Measurements from ENCODE around the gene RANGAP1.

RANGAP1 gene

DNA sequence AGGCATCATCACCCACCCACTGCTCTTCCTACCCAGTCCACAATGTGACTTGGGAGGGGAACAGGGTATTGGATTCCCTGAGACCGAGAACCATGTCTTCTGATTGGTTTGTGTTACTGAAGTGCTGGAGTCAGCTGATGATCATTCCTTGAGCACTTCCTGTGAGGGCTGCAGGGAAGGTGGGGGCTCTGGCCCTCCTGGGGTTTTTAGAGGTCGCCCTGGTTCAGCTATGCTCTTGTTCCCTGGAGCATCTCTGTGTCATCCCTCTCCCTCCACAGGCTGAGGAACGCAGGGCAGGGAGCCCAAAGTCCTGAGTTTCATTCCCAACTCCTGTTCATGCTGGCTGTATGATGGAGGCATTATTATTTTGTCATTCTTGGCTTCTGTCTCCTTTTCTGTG lies 22.1 kb upstream of the RANGAP1 start:
- TF ChIP-seq, protein P1, sequence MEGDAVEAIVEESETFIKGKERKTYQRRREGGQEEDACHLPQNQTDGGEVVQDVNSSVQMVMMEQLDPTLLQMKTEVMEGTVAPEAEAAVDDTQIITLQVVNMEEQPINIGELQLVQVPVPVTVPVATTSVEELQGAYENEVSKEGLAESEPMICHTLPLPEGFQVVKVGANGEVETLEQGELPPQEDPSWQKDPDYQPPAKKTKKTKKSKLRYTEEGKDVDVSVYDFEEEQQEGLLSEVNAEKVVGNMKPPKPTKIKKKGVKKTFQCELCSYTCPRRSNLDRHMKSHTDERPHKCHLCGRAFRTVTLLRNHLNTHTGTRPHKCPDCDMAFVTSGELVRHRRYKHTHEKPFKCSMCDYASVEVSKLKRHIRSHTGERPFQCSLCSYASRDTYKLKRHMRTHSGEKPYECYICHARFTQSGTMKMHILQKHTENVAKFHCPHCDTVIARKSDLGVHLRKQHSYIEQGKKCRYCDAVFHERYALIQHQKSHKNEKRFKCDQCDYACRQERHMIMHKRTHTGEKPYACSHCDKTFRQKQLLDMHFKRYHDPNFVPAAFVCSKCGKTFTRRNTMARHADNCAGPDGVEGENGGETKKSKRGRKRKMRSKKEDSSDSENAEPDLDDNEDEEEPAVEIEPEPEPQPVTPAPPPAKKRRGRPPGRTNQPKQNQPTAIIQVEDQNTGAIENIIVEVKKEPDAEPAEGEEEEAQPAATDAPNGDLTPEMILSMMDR (IDR thresholded peaks at IDR 0.05), result no peak

DNA sequence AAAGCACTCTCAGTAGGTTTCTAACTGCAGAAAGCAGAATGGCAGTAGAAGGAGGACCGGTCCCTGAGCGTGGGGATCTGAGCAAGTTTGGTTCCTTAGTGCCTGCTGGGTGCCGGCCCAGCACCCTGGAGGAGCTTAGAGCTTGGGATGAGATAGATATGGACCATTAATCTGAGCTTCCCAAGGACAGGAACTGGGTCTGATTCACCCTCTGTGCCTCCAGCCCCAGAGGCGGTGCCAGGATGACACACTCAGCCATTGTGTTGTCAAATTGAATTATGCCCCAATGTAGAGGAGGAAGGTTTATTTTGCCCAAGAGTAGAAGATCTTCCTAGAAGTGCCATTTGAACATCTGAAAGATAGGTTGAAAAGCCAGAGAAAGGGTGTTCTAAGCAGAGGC lies 19.7 kb upstream of the RANGAP1 start:
- TF ChIP-seq, protein P1 (IDR thresholded peaks at IDR 0.05), result no peak

DNA sequence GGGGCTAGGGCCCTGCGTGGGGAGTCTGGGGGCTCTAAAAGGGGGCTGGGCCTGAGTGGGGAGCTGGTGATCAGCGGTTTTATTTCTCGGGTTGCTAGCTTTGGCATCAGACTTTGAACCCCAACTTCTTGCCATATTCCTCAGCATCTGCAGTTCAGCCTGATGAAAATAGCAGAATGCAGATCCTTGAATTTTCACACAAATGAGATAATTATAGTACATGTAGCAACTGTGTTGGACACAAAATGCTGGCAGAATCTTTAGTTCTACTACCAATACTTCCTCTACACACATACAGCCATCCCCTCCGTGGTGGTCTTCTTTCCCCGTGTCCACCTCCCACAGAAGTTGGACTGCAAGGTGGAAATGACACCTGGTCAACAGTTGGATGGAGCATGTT lies 16.8 kb upstream of the RANGAP1 start:
- TF ChIP-seq, protein P1 (IDR thresholded peaks at IDR 0.05), result no peak

DNA sequence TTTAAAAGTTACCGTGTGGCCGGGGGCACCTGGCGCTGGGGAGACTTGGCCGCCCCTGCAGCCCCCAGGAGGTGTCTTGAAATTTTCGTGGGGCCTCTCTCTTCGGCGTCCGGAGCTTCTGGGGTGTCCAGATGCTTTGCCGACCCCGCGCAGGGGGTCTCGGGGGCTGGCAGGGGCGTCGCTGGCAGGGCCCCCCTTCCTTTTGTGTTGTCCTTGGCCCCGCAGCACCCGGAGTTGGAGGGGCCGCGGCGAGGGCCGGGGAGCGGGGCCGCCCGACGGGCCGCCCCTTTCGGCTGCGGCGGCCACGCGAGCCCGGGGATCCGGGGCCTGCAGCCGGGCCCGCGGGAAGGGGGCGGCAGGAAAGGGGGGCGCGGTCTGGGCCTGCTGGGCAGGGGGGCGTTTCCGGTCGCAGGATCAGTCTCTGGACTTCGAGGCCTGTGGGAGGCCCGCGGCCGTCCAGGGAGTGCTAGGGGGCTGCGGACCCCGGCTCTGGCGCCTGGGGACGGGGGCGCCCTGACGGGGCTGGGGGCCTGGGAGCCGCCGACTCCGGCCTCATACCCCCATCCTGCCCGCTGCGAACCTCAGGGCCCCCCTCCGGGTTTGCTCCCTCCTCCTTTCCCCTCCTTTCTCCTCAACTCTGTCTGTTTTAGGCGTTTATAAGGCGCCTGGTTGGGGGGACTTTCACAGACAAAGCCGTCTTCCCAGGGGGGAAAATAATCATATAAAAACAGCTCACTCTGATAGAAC lies 16.2 kb upstream of the RANGAP1 start:
- TF ChIP-seq, protein P1 (IDR thresholded peaks at IDR 0.05), result no peak

DNA sequence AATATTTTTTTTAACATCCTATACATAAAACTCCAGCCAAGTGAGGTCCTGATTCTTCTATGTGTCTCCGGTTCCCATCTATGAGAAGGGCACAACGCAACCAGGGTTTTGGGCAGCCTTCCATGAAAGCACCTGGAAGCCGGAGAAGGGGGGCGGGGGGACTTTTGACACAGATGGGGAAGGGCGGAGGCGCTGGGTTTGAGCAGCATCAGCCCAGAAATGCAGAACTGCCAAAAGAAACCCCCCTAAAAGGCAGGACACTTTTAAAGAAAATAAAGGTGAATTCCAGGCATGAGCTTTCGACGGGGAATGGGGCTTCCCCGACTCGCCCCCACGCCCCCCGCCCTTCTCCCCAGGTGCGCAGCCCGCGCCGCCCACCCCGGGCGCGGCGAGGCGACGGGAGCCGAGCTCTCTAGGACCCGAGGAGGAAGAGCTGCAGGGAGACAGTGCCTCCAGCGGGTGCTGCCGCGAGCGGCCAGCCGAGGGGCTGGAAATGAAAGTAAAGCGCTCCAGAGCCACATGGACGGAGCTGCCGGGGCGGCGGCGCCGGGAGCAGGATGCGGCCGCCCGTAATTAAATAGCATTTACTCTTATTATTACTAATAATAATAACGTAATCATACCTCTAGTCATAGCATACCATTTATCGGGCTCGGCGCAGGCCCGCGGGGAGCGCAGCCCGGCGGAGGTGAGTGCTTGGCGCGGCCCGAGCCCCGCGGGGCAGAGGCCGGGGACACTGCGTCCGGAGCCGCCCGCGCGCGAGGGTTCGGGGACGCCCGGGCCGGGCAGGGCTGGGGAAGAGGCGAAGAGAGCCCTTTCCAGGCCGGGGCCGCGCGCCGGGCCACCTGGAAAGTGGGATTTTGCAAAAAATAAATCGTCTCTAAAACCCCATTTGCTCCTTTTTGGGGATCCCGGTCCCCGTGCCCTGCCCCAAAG lies 15.4 kb upstream of the RANGAP1 start, which contains the start of gene ZC3H7B:
Gene ZC3H7B (plus strand): TSS at position 441 of the 936 bp plus-strand sequence. CDS start 19,136 bp downstream, outside the sequence.
- TF ChIP-seq, protein P1 (IDR thresholded peaks at IDR 0.05), result peak; percentile 47; the same call in 1 of the 2 replicates

DNA sequence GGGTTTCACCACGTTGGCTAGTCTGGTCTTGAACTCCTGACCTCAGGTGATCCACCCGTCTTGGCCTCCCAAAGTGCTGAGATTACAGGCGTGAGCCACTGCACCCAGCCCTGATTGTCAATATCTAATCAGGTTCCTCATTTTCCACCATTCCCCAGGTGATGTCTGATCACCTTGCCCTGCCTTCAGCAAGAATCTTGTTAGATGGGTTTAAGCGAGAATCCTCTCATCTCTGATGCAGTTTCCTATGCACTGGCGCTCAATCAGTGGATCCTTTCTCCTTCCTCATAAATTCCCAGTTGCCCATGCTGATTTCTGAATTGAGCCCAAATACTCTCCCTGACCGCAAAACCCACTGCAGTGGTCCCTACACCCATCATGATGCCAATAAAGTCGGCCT lies 14.7 kb upstream of the RANGAP1 start:
- TF ChIP-seq, protein P1 (IDR thresholded peaks at IDR 0.05), result no peak

DNA sequence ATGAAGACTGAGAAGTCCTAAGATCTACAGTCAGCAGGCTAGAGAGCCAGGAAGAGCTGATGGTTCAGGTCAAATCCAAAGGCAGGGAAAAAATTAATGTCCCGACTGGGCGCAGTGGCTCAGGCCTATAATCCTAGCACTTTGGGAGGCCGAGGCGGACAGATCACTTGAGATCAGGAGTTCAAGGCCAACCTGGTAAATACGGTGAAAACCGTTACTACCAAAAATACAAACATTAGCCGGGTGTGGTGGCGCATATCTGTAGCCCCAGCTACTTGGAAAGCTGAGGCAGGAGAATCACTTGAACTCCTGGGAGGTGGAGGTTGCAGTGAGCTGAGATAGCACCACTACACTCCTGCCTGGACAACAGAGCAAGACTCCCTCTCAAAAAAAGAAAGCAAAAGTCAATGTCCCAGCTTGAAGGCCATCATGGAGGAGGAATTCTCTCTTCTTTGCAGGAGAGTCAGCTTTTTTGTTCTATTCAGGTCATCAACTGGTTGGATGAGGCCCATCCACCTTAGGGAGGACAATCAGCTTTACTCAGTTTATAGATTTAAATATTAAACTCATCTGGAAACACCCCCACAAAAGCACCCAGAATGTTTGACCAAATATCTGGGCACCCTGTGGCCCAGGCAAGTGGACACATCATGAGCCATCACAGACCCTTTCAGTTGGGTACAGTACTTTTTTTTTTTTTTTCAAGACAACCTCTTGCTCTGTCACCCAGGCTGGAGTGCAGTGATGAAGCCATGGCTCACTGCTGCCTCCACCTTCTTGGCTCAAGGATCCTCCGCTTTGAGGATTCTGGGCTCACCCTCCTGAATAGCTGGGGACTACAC lies 11.1 kb upstream of the RANGAP1 start:
- TF ChIP-seq, protein P1 (IDR thresholded peaks at IDR 0.05), result no peak

Data from LNCAP (cell line).